Mucosa of descending colon (tissue), 3 donors: ENCODE measurements around the gene GNG7. TPM values are rescaled to one million over a fixed set of nuclear protein-coding genes. Genes with fewer than 3 reads are reported as not detected.
"Not testable (repeated sequence)": the region's sequence is repeated elsewhere in the genome, so short reads cannot be mapped to it uniquely, and the experiment has no call there.

Experiments
- ATAC-seq: fragments of 200-7000 bp; cut with Tn5 transposase; one replicate; pipeline ENCODE4 v1.9.1; 2020; ENCODE audit warnings: mild to moderate bottlenecking, moderate library complexity
- DNase-seq, 3 donors: peaks; one replicate each; pipeline ENCODE4 v3.0.0-alpha.2; 2020
- H3K36me3 ChIP-seq: fragments of 200-600 bp; one replicate; pipeline ENCODE4 v1.8.0; 2021; ENCODE audit warnings: low read depth, mild to moderate bottlenecking
- H3K4me1 ChIP-seq: fragments of 200-600 bp; one replicate; pipeline ENCODE4 v1.8.0; 2021; ENCODE audit warnings: low read depth, mild to moderate bottlenecking
- H3K4me3 ChIP-seq: fragments of 200-600 bp; one replicate; pipeline ENCODE4 v1.8.0; 2021; ENCODE audit warnings: mild to moderate bottlenecking
- H3K9me3 ChIP-seq: fragments of 200-600 bp; one replicate; pipeline ENCODE4 v1.8.0; 2021; ENCODE audit warnings: mild to moderate bottlenecking
- CTCF ChIP-seq: fragments of 200-600 bp; IDR thresholded peaks from one replicate; pipeline ENCODE4 v1.8.0; 2022; ENCODE audit warnings: antibody characterized with exemption, mild to moderate bottlenecking
- intact Hi-C, 2 donors: fragments of 100-400 bp; cut with DNase I in 1 of 2; cut with micrococcal nuclease in 1 of 2; formaldehyde crosslinking; loops; one replicate each; pipeline versions ENCODE4 v1.11.0 to v1.11.1; 2022; cut with DNase I, micrococcal nuclease
- total RNA-seq, 3 donors: library from RNA; stranded (reverse); fragmentation: NEBNext Ultra II Directional in 2 of 3; extraction: Animal tissue kit (Norgen Biotek cat#: 25700) in 2 of 3; gene quantifications; one replicate each; pipeline versions ENCODE4 v1.2.1 to v1.2.4, GENCODE V29; 2021 to 2023
- donor health status: DM: no; HTN: no; CAD: no; lungs with moderate emphysema.
- donor health status: DM: no; HTN: no; CAD: no.
- donor health status: DM: no; HTN: yes; CAD: no.

Gene GNG7
- total RNA-seq, 3 donors from 2014 or later: 2.5 to 6.9 (median 2.9) TPM

GRCh38 chr19:2507109-2507508 lies 195.4 kb downstream of the GNG7 start:
- no peaks in the 10 kb centered on the region for H3K36me3 ChIP-seq
- intact Hi-C loops: no loop called here
- H3K4me1 ChIP-seq: no peaks in the 10 kb centered on the region
- DNase-seq (peak in 1 of 3 donors; percentile 72), ATAC-seq (peak; percentile 95)
- H3K4me3 ChIP-seq: no peak overlapping the region
- no peak for TF ChIP-seq CTCF
- H3K9me3 ChIP-seq: no peaks in the 10 kb centered on the region

GRCh38 chr19:2506656-2507055 lies 195.8 kb downstream of the GNG7 start:
- DNase-seq, H3K9me3 ChIP-seq, H3K36me3 ChIP-seq, intact Hi-C loops, H3K4me1 ChIP-seq, H3K4me3 ChIP-seq, ATAC-seq: not testable (repeated sequence)

DNA sequence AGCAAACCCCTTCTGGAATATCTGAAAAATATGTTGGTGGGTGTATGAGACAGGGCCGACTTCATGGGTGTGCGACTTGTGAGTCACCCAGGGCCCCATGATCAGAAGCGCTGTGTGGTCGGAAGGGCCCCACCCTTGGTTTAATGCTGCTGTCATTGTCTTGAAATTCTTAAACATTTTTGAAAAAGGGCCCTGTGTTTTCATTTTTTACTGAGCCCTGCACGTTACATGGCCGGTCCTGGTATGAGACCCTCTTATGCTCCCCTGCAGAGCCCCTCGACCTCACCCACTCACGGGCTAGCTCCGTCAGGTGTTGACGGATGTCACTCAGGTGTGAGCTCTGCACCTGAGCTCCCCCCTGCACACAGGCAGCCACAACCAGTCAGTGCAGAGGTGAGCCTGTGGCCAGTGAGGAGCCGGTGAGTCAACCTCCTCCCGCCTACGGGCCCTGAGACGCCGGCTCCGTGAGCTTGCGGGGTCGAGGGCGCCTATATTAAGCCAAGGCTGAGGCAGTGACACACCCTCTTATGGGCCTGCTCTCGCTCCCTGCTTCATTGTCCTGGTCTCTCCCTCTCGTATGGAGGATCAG lies 198.9 kb downstream of the GNG7 start:
- intact Hi-C loops: no loop called here
- ATAC-seq (peak; percentile 58), DNase-seq (peak in 1 of 3 donors; percentile 67)
- TF ChIP-seq CTCF: no peak
- H3K4me1 ChIP-seq: no peaks in the 10 kb centered on the region
- H3K9me3 ChIP-seq: no peaks in the 10 kb centered on the region
- no peaks in the 10 kb centered on the region for H3K36me3 ChIP-seq
- H3K4me3 ChIP-seq: no peak overlapping the region

DNA sequence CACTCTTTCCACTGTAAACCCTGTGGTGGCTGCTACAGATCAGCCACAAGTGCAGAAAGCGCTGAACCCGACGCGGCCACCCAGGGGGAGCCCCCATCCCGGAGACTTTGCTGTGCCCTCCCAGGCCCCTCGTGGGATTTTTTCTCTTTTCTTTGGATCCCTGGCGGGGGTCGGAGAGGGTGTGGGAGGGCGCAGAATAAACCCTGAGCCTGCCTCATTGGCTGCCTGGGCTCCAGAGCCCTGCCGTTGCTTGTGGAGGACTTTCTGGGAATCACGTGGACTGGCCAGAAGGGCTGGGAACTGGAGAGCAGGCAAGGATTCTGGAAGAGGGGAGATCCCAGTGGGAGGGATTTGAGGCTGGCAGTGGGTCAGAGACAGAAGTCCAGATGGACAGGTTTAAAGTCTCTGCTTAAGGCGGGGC lies 201.6 kb downstream of the GNG7 start:
- intact Hi-C loops: no loop called here
- no peak for TF ChIP-seq CTCF
- DNase-seq (no peak), ATAC-seq (peak; percentile 23)
- no peaks in the 10 kb centered on the region for H3K9me3 ChIP-seq
- no peak overlapping the region for H3K4me3 ChIP-seq
- no peaks in the 10 kb centered on the region for H3K36me3 ChIP-seq
- peaks cover 8% of the 10 kb centered on the region for H3K4me1 ChIP-seq

DNA sequence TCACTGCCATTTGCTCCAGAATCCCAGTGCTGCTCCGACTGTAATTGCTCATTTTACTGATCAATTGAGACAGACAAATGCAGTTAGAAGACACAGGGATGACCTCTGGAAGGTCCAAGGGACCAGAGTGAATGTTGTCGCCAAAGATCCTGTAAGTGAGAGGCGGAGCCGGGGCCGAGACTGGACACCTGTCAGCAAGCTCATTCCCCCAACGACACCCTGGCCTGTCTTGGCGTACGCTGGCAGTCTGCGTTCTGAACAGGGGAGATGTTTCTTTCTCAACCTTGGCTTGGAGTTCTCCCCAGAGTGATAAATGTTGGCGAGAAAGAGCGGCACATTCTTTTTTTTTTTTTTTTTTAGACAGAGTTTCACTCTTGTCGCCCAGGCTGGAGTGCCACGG lies 202.3 kb downstream of the GNG7 start:
- no peak for TF ChIP-seq CTCF
- ATAC-seq: no peak
- H3K4me3 ChIP-seq: no peak overlapping the region
- intact Hi-C loops: no loop called here
- H3K36me3 ChIP-seq: no peaks in the 10 kb centered on the region
- H3K9me3 ChIP-seq: no peaks in the 10 kb centered on the region
- peaks cover 14% of the 10 kb centered on the region for H3K4me1 ChIP-seq
- no peak for DNase-seq

DNA sequence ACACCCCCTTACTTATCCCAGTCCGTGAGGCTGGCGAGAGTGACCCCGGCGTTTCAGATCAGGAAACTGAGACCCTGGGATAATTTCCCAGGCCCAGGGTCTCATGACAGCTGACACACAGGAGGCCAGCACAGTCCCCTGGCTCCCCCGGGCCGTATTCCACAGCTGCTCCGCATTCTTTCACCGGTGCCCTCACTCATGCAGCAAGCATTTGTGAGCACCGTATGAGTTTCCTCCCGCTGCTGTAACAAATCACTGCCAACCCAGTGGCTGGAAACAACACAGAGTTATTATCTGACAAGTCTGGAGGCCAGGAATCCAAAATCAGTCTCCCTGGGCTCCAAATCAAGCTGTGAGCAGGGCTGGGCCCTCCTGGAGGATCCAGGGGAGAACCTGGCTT lies 205.3 kb downstream of the GNG7 start:
- Histone ChIP-seq H3K9me3 (no peaks in the 10 kb centered on the region), H3K4me1 (peaks cover 26% of the 10 kb centered on the region), H3K36me3 (no peaks in the 10 kb centered on the region), H3K4me3 (no peak overlapping the region)
- TF ChIP-seq CTCF: no peak
- no peak for ATAC-seq
- intact Hi-C loops: no loop called here
- no peak for DNase-seq
